Activated CD4-positive, alpha-beta T cell treated with anti-CD3 and anti-CD28 coated beads, Interleukin-2, amount 10 ng/mL, durations not matched to agents 7 days and 5 days (primary cell): Measurements from ENCODE around the gene IL19. TPM values are rescaled to one million over a fixed set of nuclear protein-coding genes. Genes with fewer than 3 reads are reported as not detected.

Experiments used
- CTCF ChIA-PET: fragments of 350-600 bp; sonication (Branson Sonifier 250); formaldehyde crosslinking; loops from one replicate; lab custom pipeline; 2021; ENCODE audit warnings: antibody characterized with exemption; lab: Charles Lee
- POLR2A ChIA-PET: fragments of 350-600 bp; sonication (Branson Sonifier 250); formaldehyde crosslinking; loops from one replicate; lab custom pipeline; 2021; ENCODE audit warnings: antibody characterized with exemption; lab: Charles Lee
- DNase-seq: peaks from one replicate; pipeline ENCODE4 v3.0.0-alpha.2; 2020
- H3K27ac Mint-ChIP-seq: one replicate; pipeline ENCODE4 v1.8.0; 2021; ENCODE audit warnings: mild to moderate bottlenecking, moderate library complexity, mixed read lengths
- H3K27me3 Mint-ChIP-seq: one replicate; pipeline ENCODE4 v1.8.0; 2021; ENCODE audit warnings: mixed read lengths
- H3K36me3 Mint-ChIP-seq: one replicate; pipeline ENCODE4 v1.8.0; 2021; ENCODE audit warnings: low read depth, mixed read lengths
- H3K4me1 Mint-ChIP-seq: one replicate; pipeline ENCODE4 v1.8.0; 2021; ENCODE audit warnings: mixed read lengths
- H3K4me3 Mint-ChIP-seq: one replicate; pipeline ENCODE4 v1.8.0; 2021; ENCODE audit warnings: mild to moderate bottlenecking, moderate library complexity, mixed read lengths
- H3K9me3 Mint-ChIP-seq: one replicate; pipeline ENCODE4 v1.8.0; 2021; ENCODE audit warnings: mixed read lengths
- total RNA-seq, 2 experiments: library from RNA; stranded (reverse); gene quantifications; one replicate each; pipeline ENCODE4 v1.2.3, GENCODE V29; 2021

IL19 gene
- total RNA-seq, 2 experiments from 2014 or later = not detected

DNA sequence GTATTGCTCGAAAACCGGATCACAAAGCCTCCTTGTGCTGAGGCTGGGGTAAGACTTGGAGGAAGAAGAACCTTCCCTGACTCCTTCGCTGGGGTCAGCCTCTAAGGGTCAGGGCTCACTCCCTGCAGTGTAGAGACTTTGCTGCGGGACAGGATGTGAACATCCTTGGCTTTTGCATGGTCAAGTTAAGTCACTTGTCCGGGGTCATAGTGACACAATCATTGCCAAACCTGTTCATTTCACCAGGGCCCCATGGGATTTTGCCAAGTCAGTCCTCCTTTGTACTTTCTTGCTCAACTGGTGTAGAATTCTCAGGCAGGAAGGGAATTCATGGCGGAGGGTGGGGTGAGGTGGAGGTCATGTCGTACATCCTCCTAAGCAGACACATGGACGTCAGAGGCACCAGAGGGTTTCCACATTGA, 26.4 kb downstream of the IL19 start:
- peaks cover 35% of the 10 kb centered on the region for H3K4me1 Mint-ChIP-seq
- H3K9me3 Mint-ChIP-seq = no peaks in the 10 kb centered on the region
- no peak overlapping the region for H3K27ac Mint-ChIP-seq
- no peak overlapping the region for H3K4me3 Mint-ChIP-seq
- POLR2A ChIA-PET = no interaction called here
- DNase-seq = no peak
- CTCF ChIA-PET = interaction anchor here (1.2 to 1.6 kb wide), 2 partner anchors 26 to 106 kb away, joined by 4 read pairs; partner anchors contain the start of gene IL19
- peaks cover 31% of the 10 kb centered on the region for H3K27me3 Mint-ChIP-seq
- no peaks in the 10 kb centered on the region for H3K36me3 Mint-ChIP-seq

DNA sequence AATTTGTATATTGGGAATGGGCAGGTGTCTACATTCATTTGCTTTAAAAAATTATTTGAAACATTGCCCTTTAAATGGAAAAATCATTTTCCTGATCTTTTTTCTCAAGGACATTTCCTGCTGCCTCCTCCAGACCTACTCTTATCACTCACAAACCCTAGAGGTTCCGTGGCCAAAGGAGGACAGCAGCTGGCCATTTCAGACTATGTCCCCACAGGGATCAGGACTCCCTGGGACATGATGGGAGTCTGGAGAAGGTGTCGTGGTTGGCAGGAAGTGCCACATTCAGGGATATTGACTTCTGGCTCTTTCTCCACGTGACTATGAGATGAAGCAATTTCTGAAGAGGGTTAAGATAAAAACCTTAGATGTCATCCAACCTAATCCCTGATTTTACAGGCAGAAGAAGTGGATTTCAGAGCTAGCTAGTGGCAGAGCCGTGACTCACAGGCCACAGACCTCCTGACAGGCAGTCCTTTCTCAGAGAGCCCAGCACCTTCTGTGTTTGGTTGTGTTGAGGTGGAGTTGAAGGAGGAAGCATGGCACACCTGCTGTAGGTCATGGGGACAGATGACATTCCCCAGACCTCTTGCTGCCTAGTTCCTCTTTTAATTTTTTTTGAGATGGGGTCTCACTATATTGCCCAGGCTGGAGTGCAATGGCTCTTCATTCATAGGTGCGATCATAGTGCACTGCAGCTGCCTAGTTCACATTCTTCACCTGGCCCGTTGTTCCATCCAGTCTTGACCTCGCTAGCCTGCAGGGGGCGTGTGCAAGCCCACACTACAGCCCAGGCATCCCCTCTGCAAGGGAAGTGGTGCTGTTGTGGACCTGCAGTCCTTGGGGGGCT, 27.2 kb downstream of the IL19 start:
- DNase-seq = no peak
- Mint-ChIP-seq H3K27me3 (peaks cover 35% of the 10 kb centered on the region), H3K4me3 (no peak overlapping the region), H3K27ac (no peak overlapping the region), H3K9me3 (no peaks in the 10 kb centered on the region), H3K36me3 (no peaks in the 10 kb centered on the region), H3K4me1 (peaks cover 38% of the 10 kb centered on the region)
- ChIA-PET CTCF (interaction anchor here (0.6 to 2.7 kb wide), 9 partner anchors 11 to 189 kb away, joined by 3 to 12 read pairs (median 4); partner anchors contain the start of gene IL19), POLR2A (no interaction called here)

DNA sequence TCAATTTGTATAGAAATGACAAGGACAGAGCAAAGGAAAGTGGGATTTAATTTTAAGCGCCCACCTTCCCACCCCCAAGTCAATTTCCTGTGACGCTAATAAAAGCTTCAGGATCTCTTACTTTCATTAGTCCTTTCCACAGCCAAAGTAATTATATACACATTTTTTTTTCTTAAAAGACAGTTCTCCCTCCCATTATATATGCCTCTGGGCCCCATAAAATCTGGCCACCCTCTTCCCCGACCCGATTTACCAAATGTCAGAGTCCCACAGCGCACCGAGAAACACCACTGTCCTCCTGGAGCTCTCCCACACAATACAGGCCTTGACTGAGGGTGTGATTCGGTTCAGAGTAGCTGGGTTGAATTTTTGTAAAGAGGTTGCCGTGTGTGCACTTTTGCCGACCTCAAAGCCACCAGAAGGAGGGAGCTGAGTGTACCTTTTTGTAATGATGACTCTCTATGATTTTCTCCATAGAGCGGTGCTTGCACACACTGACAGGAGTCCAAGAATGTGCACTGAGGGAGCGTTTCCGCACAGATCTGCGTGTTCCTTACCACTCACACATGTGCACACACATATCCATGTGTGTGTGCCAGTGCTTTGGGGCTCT, 27.9 kb downstream of the IL19 start:
- H3K4me3 Mint-ChIP-seq = no peak overlapping the region
- DNase-seq = no peak
- peaks cover 45% of the 10 kb centered on the region for H3K4me1 Mint-ChIP-seq
- H3K27ac Mint-ChIP-seq = no peak overlapping the region
- CTCF ChIA-PET = interaction anchor here (0.6 to 2.7 kb wide), 12 partner anchors 12 to 189 kb away, joined by 3 to 12 read pairs (median 4); partner anchors contain the start of gene IL19
- peaks cover 35% of the 10 kb centered on the region for H3K27me3 Mint-ChIP-seq
- H3K9me3 Mint-ChIP-seq = no peaks in the 10 kb centered on the region
- POLR2A ChIA-PET = no interaction called here
- no peaks in the 10 kb centered on the region for H3K36me3 Mint-ChIP-seq

DNA sequence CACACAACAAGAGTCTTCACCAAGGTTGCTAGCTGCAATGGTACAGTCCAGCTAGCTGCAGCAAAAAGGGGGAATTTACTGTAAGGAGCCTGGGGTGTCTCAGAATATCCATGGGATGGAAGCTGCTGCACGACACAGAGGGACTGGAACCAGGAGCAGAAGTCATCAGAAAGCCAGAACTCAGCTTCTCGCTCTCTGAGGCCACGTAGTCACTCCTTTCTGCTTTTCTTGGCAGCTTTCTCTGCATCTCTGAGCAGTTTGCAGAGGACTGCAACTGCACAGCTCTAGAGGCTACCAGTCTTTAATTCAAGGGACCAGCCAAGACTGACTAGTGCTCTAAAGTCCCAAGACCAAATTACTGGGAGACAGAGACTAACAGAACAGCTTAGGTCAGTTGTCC, 28.7 kb downstream of the IL19 start:
- CTCF ChIA-PET = interaction anchor here (0.7 to 2.7 kb wide), 9 partner anchors 13 to 126 kb away, joined by 3 to 12 read pairs (median 3); no protein-coding TSS in a partner anchor
- DNase-seq = no peak
- no peaks in the 10 kb centered on the region for H3K36me3 Mint-ChIP-seq
- H3K4me1 Mint-ChIP-seq = peaks cover 51% of the 10 kb centered on the region
- POLR2A ChIA-PET = no interaction called here
- H3K27ac Mint-ChIP-seq = no peak overlapping the region
- H3K4me3 Mint-ChIP-seq = no peak overlapping the region
- H3K9me3 Mint-ChIP-seq = no peaks in the 10 kb centered on the region
- peaks cover 31% of the 10 kb centered on the region for H3K27me3 Mint-ChIP-seq

DNA sequence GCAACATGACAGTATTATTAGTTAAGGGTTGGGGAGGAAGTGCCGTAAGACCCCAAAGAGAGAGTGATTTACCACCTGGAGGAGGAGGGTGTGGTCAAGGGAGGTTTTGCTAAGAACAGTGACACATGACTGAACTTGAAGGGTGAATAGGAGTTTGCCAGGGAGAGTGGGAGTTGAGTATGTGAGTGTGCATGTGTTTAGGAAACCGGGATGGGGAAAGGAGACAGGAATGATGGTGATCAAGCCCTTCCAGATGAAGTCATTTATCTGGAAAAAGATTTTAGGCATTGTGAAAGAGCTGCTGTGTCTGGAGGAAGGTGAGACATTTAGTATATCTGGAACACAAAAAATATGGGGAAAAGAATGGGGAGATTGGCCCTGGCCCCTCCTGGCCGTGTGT, 29.8 kb downstream of the IL19 start:
- Mint-ChIP-seq H3K27me3 (peaks cover 31% of the 10 kb centered on the region), H3K4me1 (peaks cover 60% of the 10 kb centered on the region), H3K27ac (no peak overlapping the region), H3K9me3 (no peaks in the 10 kb centered on the region), H3K36me3 (no peaks in the 10 kb centered on the region), H3K4me3 (no peak overlapping the region)
- ChIA-PET POLR2A (no interaction called here), CTCF (interaction anchor here (1.4 to 11.9 kb wide), 3 partner anchors 11 to 113 kb away, joined by 3 to 102 read pairs (median 5); no protein-coding TSS in a partner anchor)
- no peak for DNase-seq

DNA sequence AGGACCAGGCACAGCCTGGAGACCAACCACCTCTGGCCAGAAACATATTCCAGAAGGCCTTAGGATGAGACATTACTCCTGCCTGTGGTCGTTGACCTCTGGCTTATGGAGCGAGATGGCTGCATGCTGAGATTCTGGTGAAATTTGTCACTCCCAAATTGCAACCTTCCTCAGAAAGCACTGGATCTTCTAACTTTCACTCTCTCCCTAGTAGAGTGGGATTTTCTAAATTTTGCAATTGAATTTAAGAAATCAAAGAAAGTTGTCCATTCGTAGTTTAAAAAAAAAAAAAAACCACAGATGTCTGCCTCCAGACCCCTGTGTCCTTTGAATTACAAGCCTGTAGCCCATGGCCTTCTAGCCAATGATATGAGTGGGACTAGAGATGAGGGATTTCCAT, 30.3 kb downstream of the IL19 start:
- peaks cover 32% of the 10 kb centered on the region for H3K27me3 Mint-ChIP-seq
- DNase-seq = no peak
- H3K9me3 Mint-ChIP-seq = no peaks in the 10 kb centered on the region
- H3K4me1 Mint-ChIP-seq = peaks cover 64% of the 10 kb centered on the region
- POLR2A ChIA-PET = no interaction called here
- CTCF ChIA-PET = interaction anchor here (0.6 to 11.9 kb wide), 5 partner anchors 12 to 112 kb away, joined by 3 to 102 read pairs (median 3); no protein-coding TSS in a partner anchor
- H3K36me3 Mint-ChIP-seq = no peaks in the 10 kb centered on the region
- no peak overlapping the region for H3K27ac Mint-ChIP-seq
- H3K4me3 Mint-ChIP-seq = no peak overlapping the region

DNA sequence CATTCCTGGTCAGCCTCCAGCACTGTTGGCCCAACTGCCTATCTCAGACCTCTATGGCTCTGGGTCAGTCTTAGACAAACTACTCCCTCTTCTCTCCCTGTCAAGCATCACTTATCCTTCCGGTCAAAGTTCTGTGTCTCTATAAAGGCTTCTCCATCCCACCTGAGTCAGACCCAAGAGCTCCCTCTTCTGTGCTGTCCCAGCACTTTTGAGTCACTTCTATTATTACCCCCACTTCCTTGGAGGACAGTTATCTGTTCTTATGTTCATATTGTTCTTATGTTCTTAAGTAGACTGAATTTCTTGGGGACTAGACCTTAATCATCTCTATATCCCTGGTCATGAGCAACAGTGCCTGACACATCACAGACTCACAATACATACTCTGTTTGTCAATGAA, 30.9 kb downstream of the IL19 start:
- ChIA-PET POLR2A (no interaction called here), CTCF (interaction anchor here (0.6 to 11.9 kb wide), 11 partner anchors 11 to 152 kb away, joined by 3 to 102 read pairs (median 3); no protein-coding TSS in a partner anchor)
- H3K9me3 Mint-ChIP-seq = no peaks in the 10 kb centered on the region
- no peak overlapping the region for H3K4me3 Mint-ChIP-seq
- H3K27me3 Mint-ChIP-seq = peaks cover 32% of the 10 kb centered on the region
- H3K27ac Mint-ChIP-seq = peak overlapping the region; percentile 55
- no peaks in the 10 kb centered on the region for H3K36me3 Mint-ChIP-seq
- H3K4me1 Mint-ChIP-seq = peaks cover 69% of the 10 kb centered on the region
- no peak for DNase-seq

DNA sequence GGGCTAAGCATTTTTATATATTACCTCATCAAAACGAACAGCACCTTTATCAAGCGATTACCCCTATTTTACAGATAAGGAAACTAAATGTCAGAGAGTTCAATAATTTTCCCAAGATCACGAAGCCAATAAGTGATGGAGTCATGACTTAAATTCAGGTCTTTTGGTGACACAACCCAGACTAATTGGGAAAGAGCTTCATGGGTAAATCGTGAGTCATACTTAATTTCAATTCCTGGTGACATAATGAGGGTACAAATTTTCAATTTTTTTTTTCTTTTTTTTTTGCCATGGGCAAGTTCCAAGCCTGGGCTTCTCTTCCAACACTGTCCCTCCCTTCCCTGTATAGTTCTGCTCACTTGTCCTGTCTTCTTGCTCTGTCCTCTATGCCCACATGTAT, 31.8 kb downstream of the IL19 start:
- Mint-ChIP-seq H3K9me3 (no peaks in the 10 kb centered on the region), H3K4me1 (peaks cover 77% of the 10 kb centered on the region), H3K27me3 (peaks cover 32% of the 10 kb centered on the region), H3K27ac (peak overlapping the region; percentile 89), H3K36me3 (no peaks in the 10 kb centered on the region), H3K4me3 (no peak overlapping the region)
- POLR2A ChIA-PET = interaction anchor here (0.6 kb wide), 1 partner anchor 303 kb away, joined by 9 read pairs; no protein-coding TSS in a partner anchor
- no peak for DNase-seq
- CTCF ChIA-PET = interaction anchor here (0.7 to 11.9 kb wide), 8 partner anchors 9 to 89 kb away, joined by 3 to 102 read pairs (median 3); no protein-coding TSS in a partner anchor

DNA sequence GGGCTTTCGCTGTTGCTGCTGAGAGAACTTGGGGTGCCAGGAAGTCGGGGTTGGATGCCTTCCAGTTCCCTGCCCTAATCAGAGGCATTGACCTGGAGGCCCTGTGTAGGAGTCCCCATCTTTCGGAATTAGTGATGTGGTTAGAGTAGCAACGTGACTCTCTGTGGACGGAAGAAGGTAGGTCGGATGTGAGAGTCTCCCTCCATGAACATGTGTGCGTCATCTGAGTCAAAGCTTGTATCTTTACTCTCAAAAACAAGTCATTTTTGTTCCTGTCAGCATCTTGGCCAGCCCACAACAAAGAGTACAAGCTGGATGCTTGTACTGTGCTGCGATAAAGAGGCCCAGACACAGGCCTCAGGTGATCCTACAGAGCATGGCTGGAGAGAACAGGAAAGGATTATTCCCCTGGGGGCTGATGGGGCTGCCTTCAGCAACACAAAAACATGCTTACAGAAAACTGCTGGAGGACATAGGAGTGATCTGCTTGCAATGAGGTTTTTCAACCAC, 32.7 kb downstream of the IL19 start:
- H3K27me3 Mint-ChIP-seq = peaks cover 32% of the 10 kb centered on the region
- POLR2A ChIA-PET = interaction anchor here (0.6 to 1.0 kb wide), 2 partner anchors 69 to 168 kb away, joined by 3 to 4 read pairs; partner anchors contain the start of gene DYRK3

DNA sequence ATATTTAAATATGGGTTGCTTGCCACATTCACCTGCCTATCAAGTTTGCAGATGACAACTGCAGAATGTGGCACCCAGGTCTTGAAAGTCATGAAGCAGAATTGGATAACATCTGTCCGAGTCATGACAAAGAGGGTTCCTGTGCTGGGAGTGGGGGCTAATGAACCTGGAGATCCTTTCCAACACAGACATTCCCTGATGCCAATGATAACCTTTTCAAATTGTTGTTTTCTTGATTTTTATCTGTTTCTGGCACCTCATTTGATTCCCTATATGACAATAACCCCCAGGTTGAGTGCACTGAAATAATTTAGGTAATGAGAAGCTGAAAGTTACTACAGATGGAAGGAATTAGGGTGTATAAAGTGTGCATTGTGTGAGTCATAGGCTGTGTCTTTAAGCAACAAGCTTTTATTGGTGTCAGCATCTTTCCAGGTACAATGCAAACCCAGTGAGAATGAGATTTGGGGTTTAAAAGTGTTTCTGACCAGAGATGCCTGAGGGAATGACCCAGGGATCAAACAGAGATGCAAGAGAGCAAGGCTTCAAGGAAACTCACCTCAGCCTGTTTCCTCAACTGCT, 33.7 kb downstream of the IL19 start:
- ChIA-PET CTCF (interaction anchor here (0.7 to 11.9 kb wide), 19 partner anchors 9 to 192 kb away, joined by 3 to 102 read pairs (median 4); partner anchors contain the start of genes EIF2D, FCMR and IL10), POLR2A (interaction anchor here (1.1 kb wide), 1 partner anchor 38 kb away, joined by 3 read pairs; no protein-coding TSS in a partner anchor)
- DNase-seq = no peak
- no peaks in the 10 kb centered on the region for H3K36me3 Mint-ChIP-seq
- peak overlapping the region; percentile 3 for H3K4me3 Mint-ChIP-seq
- H3K9me3 Mint-ChIP-seq = no peaks in the 10 kb centered on the region
- peak overlapping the region; percentile 89 for H3K27ac Mint-ChIP-seq
- peaks cover 28% of the 10 kb centered on the region for H3K27me3 Mint-ChIP-seq
- H3K4me1 Mint-ChIP-seq = peaks cover 75% of the 10 kb centered on the region

More for the DNA sequence above, 32.7 kb downstream of the IL19 start:
- Mint-ChIP-seq H3K4me1 (peaks cover 74% of the 10 kb centered on the region), H3K36me3 (no peaks in the 10 kb centered on the region), H3K9me3 (no peaks in the 10 kb centered on the region), H3K27ac (peak overlapping the region; percentile 89), H3K4me3 (peak overlapping the region; percentile 28)
- CTCF ChIA-PET = interaction anchor here (0.7 to 11.9 kb wide), 12 partner anchors 10 to 123 kb away, joined by 3 to 102 read pairs (median 6); partner anchors contain the start of gene IL10
- peak; percentile 91 for DNase-seq

DNA sequence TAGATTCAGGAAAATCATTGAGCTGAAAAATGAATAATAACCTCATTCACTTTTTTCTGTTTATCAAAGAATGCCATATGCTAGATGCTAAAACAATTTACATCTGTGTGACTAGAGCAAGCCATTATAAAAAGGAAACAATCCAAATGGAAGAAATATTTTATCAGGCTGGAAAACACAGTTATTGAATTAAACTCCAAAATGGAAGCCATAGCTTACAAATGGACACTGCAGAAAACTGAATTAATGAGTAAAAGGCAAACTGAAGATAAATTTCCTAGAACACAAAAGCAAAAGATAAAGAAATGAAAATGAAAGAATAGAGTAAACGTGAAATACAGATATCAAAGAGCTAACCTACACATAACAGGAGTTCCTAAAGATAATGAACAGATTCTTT, 34.8 kb downstream of the IL19 start:
- ChIA-PET CTCF (interaction anchor here (0.7 to 11.9 kb wide), 16 partner anchors 8 to 193 kb away, joined by 3 to 102 read pairs (median 4); partner anchors contain the start of genes EIF2D and IL10), POLR2A (interaction anchor here (1.1 kb wide), 1 partner anchor 39 kb away, joined by 3 read pairs; no protein-coding TSS in a partner anchor)
- DNase-seq = no peak
- peaks cover 78% of the 10 kb centered on the region for H3K4me1 Mint-ChIP-seq
- H3K4me3 Mint-ChIP-seq = no peak overlapping the region
- H3K9me3 Mint-ChIP-seq = no peaks in the 10 kb centered on the region
- H3K27me3 Mint-ChIP-seq = peaks cover 19% of the 10 kb centered on the region
- H3K27ac Mint-ChIP-seq = no peak overlapping the region
- no peaks in the 10 kb centered on the region for H3K36me3 Mint-ChIP-seq
